Dedifferentiated amniotic fluid mesenchymal stem cell (primary cell): ENCODE data around the gene TBC1D5.

Experiments
- DNase-seq: peaks from one replicate; pipeline ENCODE4 v3.0.0-alpha.2; 2016; ENCODE audit errors: extremely low spot score

TBC1D5 gene

GRCh38 chr3:17489139-17489538 is 253.3 kb downstream of the TBC1D5 start:
- no peak for DNase-seq

- no peak for DNase-seq
Observed at GRCh38 chr3:17481116-17481515, 261.3 kb downstream of the TBC1D5 start.

GRCh38 chr3:17479681-17480405 is 262.6 kb downstream of the TBC1D5 start:
- no peak for DNase-seq

- DNase-seq = no peak
Observed at GRCh38 chr3:17478673-17479072, 263.8 kb downstream of the TBC1D5 start.

GRCh38 chr3:17473761-17474160 is 268.7 kb downstream of the TBC1D5 start:
- DNase-seq = peak; percentile 44

- no peak for DNase-seq
Observed at GRCh38 chr3:17469954-17470353, 272.5 kb downstream of the TBC1D5 start.

GRCh38 chr3:17469520-17469919 is 272.9 kb downstream of the TBC1D5 start:
- no peak for DNase-seq

- no peak for DNase-seq
Observed at GRCh38 chr3:17466028-17466427, 276.4 kb downstream of the TBC1D5 start.

- DNase-seq = no peak
Observed at GRCh38 chr3:17459470-17459993, 282.9 kb downstream of the TBC1D5 start.

GRCh38 chr3:17456650-17457049 is 285.8 kb downstream of the TBC1D5 start:
- no peak for DNase-seq

- no peak for DNase-seq
Observed at GRCh38 chr3:17456046-17456445, 286.4 kb downstream of the TBC1D5 start.

GRCh38 chr3:17444865-17445264 is 297.6 kb downstream of the TBC1D5 start:
- DNase-seq = no peak

GRCh38 chr3:17443142-17443541 is 299.3 kb downstream of the TBC1D5 start:
- no peak for DNase-seq

- no peak for DNase-seq
Observed at GRCh38 chr3:17442332-17443049, 299.9 kb downstream of the TBC1D5 start.

- DNase-seq = no peak
Observed at GRCh38 chr3:17433876-17434275, 308.6 kb downstream of the TBC1D5 start.

- DNase-seq = no peak
Observed at GRCh38 chr3:17432236-17432635, 310.2 kb downstream of the TBC1D5 start.

- DNase-seq = peak; percentile 50
Observed at GRCh38 chr3:17431484-17432045, 310.9 kb downstream of the TBC1D5 start.

GRCh38 chr3:17431004-17431403 is 311.4 kb downstream of the TBC1D5 start:
- peak; percentile 16 for DNase-seq

GRCh38 chr3:17430582-17430981 is 311.8 kb downstream of the TBC1D5 start:
- no peak for DNase-seq

GRCh38 chr3:17423786-17424536 is 318.5 kb downstream of the TBC1D5 start:
- no peak for DNase-seq

- DNase-seq = no peak
Observed at GRCh38 chr3:17422636-17423035, 319.8 kb downstream of the TBC1D5 start.

- DNase-seq = no peak
Observed at GRCh38 chr3:17420668-17421067, 321.8 kb downstream of the TBC1D5 start.
